Spleen (tissue), 7 donors: Measurements from ENCODE around the gene NUP160.

Source experiments
- CTCF ChIP-seq, 11 experiments: fragments of 200-600 bp in 7 of 11; fragments of 450-650 bp in 4 of 11; sonication (generic) in 4 of 11; IDR thresholded peaks in 8 of 11; conservative IDR thresholded peaks in 3 of 11; 1 replicate in 7 of 11; 2 replicates in 4 of 11; pipeline versions ENCODE4 v1.4.0 to v1.8.0; 2016 to 2021; ENCODE audit warnings: antibody characterized with exemption in 11 of 11, inconsistent platforms in 4 of 11, mild to moderate bottlenecking in 1 of 11
- POLR2A ChIP-seq, 3 donors: fragments of 450-650 bp; IDR thresholded peaks; one replicate each; pipeline ENCODE4 v1.5.1; 2017; ENCODE audit warnings: antibody characterized with exemption in 3 of 3, mild to moderate bottlenecking in 1 of 3
- donor health status: DM: no; HTN: no; CAD: no; lungs with moderate emphysema.
- donor health status: DM: no; HTN: no; CAD: no.
- donor health status: DM: no; HTN: no; CAD: no.

- TF ChIP-seq CTCF (IDR thresholded peaks at IDR 0.05 in 8 of 11, conservative IDR thresholded peaks at IDR 0.05 in 3 of 11) (no peak), POLR2A (IDR thresholded peaks at IDR 0.05) (no peak)
These were observed 5.4 kb downstream of the NUP160 start for GRCh38 chr11:47842749-47843148.
